22Rv1 (cell line): ENCODE data around the gene KCTD3.

Experiments used
- CTCF ChIP-seq: fragments of 450-650 bp; IDR thresholded peaks from 2 replicates; pipeline ENCODE4 v1.5.1; 2017; ENCODE audit warnings: mild to moderate bottlenecking
- ZFX ChIP-seq: fragments of 450-650 bp; IDR thresholded peaks from 2 replicates; pipeline ENCODE4 v1.6.1; 2017; ENCODE audit warnings: antibody characterized with exemption, borderline replicate concordance

GRCh38 chr1:215661033-215661432 is 93.9 kb downstream of the KCTD3 start:
- no peak for TF ChIP-seq CTCF
- TF ChIP-seq ZFX = no peak
